HG02588 (cell line): ENCODE measurements around the gene LDLRAD3.

Experiments used
- ATAC-seq: cut with Tn5 transposase; IDR thresholded peaks from one replicate; pipeline ENCODE4 v1.9.1; 2021; ENCODE audit warnings: mild to moderate bottlenecking, moderate library complexity; ENCODE audit not compliant: unreplicated experiment

Gene LDLRAD3

GRCh38 chr11:36195496-36196354, 251.9 kb downstream of the LDLRAD3 start:
- ATAC-seq, result no peak

GRCh38 chr11:36196411-36196998, 252.6 kb downstream of the LDLRAD3 start:
- ATAC-seq, result no peak

GRCh38 chr11:36201411-36201810, 257.5 kb downstream of the LDLRAD3 start:
- no peak for ATAC-seq

DNA sequence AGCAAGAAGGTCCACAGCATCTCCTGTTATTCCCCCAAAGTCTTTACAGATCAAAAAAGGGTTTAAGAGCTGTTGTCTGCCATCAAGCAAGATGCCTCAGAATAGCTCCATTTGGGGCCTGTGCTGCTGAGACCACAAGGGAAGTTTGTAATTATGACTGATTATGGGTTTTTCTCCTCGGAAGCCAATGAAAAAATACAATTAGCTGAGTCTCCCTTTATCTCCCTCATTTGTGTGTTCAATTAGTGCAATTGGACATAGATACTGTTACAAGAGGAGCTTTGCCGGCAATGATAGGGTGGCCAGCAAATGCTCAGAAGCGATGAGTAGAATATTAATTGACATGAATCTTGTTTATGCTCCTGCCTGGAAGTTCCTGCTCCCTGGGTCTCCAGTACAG, 261.7 kb downstream of the LDLRAD3 start:
- no peak for ATAC-seq

GRCh38 chr11:36210529-36210928, 266.7 kb downstream of the LDLRAD3 start:
- ATAC-seq, result no peak

GRCh38 chr11:36211761-36212430, 268.0 kb downstream of the LDLRAD3 start:
- no peak for ATAC-seq

DNA sequence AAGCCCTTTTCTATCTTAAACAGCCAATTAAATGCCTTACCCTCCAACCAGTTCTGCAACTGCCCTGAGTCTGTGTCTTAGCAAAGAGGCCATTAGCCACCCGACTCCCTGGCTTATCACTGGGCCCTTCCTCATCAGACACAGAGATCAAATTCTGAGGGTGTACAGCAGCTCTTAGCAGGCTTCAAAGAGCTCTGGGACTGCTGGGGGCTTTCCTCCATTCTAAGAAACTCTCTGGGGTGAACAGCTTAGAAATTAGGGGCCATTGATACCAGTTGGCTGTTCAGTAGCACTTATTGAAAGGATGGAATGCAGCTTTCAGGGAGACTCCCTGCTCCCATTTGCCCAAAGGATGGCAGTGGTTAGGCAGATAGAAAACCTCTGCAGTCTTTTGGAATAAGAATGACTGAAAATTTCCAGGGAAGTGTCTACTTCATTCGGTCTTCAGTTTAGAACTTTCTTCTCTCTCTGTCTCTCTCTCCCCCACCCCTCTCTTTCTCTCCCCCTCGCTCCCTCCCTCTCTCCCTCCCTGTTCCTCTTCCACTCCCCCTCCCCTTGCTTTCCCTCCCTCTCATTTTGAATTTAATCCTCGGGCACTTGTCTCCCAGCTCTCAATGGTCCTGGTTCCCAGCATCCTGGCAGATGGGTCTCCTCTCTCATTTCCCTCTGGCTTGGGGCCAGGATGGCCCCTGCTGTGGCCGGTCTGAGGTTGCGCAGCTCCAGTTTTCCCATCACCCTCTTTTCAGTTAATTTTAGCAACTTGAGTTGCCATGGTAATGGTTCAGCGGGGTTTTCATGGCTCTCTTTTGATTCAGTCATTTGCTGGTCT, 268.9 kb downstream of the LDLRAD3 start:
- no peak for ATAC-seq

GRCh38 chr11:36213393-36213840, 269.6 kb downstream of the LDLRAD3 start:
- no peak for ATAC-seq

- no peak for ATAC-seq
Observed at GRCh38 chr11:36214480-36214879, 270.6 kb downstream of the LDLRAD3 start.

DNA sequence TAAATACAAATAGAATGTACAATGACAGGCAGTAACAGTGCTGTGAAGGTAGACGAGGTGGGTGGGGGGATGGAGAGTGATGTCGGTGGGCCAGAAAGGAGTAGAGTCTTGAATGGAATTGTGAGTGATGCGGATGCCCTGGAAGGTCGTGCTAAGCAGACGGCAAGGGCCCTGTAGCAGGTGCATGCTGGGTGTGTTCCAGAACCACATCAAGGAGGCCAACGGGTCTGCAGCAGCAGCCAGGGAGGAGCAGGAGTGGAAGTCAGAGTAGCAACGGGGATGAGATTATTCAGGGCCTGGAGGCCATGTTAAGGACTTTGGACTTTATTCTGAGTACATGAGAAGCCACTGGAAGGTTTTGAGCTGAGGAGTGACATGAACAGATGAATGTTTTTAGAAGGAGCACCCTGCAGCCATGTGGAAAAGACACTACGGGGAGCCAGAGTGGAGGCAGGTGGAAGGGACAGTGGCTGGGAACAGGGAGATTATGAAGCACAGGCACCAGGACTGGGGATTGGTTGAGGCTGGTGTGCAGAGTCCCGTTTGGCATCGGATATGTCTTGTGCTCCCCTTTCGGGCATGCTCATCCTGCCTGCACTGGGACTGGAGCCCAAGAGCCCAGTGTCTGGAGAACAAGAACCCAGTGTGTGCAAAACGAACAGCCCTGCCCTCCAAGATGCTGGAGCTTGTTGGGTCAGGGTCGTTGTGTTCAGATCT, 271.3 kb downstream of the LDLRAD3 start:
- no peak for ATAC-seq

- ATAC-seq, result no peak
Observed at GRCh38 chr11:36215693-36216060, 271.8 kb downstream of the LDLRAD3 start.

DNA sequence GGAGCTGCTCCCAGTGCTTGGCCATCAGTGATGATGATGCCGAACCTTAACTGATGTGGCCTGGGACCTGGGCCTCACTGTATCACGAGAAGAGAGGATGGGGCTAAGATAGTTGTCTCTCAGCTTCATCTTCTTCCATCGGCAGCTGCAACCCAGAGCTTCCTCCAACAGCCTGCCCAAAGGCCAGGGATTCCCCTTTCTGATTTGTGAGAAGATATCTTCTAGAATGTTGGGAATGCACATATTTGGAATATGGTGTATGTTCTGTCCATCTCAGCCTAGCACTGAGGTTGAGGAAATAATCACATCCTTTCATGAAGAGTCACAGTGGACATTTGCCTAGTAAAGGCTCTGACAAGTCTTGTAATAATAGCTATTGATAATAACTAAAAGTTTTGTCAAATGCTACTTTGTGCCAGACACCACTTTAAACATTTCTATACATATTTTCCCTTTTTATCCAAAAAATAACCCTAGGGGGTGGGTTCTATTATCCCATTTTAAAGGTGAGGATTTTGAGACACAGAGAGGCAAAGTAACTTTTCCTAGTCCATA, 272.3 kb downstream of the LDLRAD3 start:
- ATAC-seq, result no peak

- no peak for ATAC-seq
Observed at GRCh38 chr11:36218283-36218921, 274.5 kb downstream of the LDLRAD3 start.

DNA sequence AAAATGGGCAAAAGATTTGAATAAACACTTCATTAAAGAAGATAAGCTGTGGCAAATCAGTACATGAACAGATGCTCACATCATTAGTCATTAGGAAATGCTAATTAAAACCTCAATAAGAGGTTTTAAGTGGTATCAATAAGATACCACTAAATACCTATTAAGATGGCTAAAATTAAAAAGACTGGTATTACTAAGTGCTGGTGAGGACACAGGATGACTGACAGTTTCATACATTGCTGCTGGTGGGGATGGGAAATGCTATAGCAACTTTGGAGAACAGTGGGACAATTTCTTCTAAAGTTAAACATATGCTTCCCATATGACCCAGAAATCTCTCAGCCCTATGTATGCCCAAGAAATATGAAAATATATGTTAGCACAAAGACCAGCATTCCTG, 276.1 kb downstream of the LDLRAD3 start:
- ATAC-seq, result no peak

DNA sequence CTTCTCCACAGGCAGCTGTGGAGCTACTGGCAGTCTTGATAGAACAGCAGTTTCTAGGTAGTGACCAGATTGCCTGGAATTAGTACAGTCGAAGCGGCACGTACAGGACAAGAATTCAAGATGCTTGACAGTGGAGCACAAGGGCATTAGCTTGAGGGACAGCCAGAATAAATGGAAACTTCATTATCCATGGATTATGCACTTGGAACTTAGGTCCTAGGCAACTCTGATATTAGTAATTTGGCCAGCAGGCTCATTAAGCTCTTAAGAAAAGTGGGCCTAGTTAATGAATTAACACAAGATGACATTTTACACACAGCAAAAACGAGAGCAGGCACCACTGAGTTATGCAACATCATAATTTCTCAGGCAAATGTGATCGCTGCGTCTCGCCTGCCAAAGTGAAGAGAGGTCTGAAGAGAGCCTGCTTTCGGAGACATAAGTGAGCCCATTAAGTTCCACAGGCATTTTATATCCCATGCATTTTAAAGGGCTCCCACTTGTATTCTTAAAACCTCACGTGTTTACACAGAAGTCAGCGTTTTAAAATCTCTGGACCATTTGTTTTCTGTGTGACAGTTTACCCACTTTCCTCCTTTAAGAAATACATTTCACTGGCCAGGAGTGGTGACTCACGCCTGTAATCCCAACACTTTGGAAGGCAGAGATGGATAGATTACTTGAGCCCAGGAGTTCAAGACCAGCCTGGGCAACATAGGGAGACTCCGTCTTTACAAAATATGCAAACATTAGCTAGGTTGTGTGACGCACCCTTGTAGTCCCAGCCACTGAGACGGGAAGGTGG, 279.2 kb downstream of the LDLRAD3 start:
- no peak for ATAC-seq

GRCh38 chr11:36224209-36224882, 280.5 kb downstream of the LDLRAD3 start:
- ATAC-seq, result no peak

DNA sequence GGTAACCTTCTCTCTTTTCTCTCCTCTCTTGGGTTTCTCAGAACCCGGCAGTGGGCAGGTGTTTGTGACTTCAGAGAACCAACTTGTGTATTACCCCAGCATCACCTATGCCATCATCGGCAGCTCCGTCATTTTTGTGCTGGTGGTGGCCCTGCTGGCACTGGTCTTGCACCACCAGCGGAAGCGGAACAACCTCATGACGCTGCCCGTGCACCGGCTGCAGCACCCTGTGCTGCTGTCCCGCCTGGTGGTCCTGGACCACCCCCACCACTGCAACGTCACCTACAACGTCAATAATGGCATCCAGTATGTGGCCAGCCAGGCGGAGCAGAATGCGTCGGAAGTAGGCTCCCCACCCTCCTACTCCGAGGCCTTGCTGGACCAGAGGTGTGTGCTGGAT, 283.2 kb downstream of the LDLRAD3 start:
- no peak for ATAC-seq

GRCh38 chr11:36228689-36229088, 284.8 kb downstream of the LDLRAD3 start:
- ATAC-seq, result no peak
